22Rv1 (cell line): Measurements from ENCODE around the gene NFIX.

Experiments used
- H3K27ac ChIP-seq: fragments of 450-650 bp; 2 replicates; pipeline ENCODE4 v1.5.1; 2017
- CTCF ChIP-seq: fragments of 450-650 bp; IDR thresholded peaks from 2 replicates; pipeline ENCODE4 v1.5.1; 2017; ENCODE audit warnings: mild to moderate bottlenecking
- ZFX ChIP-seq: fragments of 450-650 bp; IDR thresholded peaks from 2 replicates; pipeline ENCODE4 v1.6.1; 2017; ENCODE audit warnings: antibody characterized with exemption, borderline replicate concordance

NFIX gene

GRCh38 chr19:13001166-13001501 lies 5.9 kb downstream of the NFIX start:
- peak overlapping the region; percentile 99 for H3K27ac ChIP-seq
- TF ChIP-seq ZFX (no peak), CTCF (no peak)

- no peak for TF ChIP-seq CTCF
- TF ChIP-seq ZFX, result no peak
- H3K27ac ChIP-seq, result peak overlapping the region; percentile 99
Observed at GRCh38 chr19:13001502-13002165, 6.4 kb downstream of the NFIX start.

GRCh38 chr19:13002166-13002898 lies 7.1 kb downstream of the NFIX start:
- TF ChIP-seq CTCF (no peak), ZFX (no peak)
- H3K27ac ChIP-seq, result peak overlapping the region; percentile 99

- TF ChIP-seq ZFX (no peak), CTCF (no peak)
- peak overlapping the region; percentile 99 for H3K27ac ChIP-seq
Observed at GRCh38 chr19:13003081-13003480, 7.8 kb downstream of the NFIX start.

- peak overlapping the region; percentile 99 for H3K27ac ChIP-seq
- TF ChIP-seq CTCF (no peak), ZFX (no peak)
Observed at GRCh38 chr19:13004273-13004672, 9.0 kb downstream of the NFIX start.

GRCh38 chr19:13005253-13005652 lies 10.0 kb downstream of the NFIX start:
- TF ChIP-seq ZFX (no peak), CTCF (no peak)
- H3K27ac ChIP-seq, result peak overlapping the region; percentile 99

GRCh38 chr19:13005861-13006370 lies 10.6 kb downstream of the NFIX start:
- H3K27ac ChIP-seq, result peak overlapping the region; percentile 99

More at GRCh38 chr19:13005861-13006370, 10.6 kb downstream of the NFIX start:
- TF ChIP-seq CTCF (peak; percentile 41), ZFX (no peak)
